Lower lobe of right lung (tissue), 2 donors: ENCODE data around the gene ZCCHC3. TPM values are rescaled to one million over a fixed set of nuclear protein-coding genes. Genes with fewer than 3 reads are reported as not detected.
"Not testable (repeated sequence)": the region's sequence is repeated elsewhere in the genome, so short reads cannot be mapped to it uniquely, and the experiment has no call there.

Experiments
- ATAC-seq, 2 donors: fragments of 200-7000 bp; cut with Tn5 transposase; one replicate each; pipeline ENCODE4 v1.9.1; 2020 to 2022; ENCODE audit warnings: mild to moderate bottlenecking in 2 of 2, moderate library complexity in 2 of 2
- DNase-seq: peaks from one replicate; pipeline ENCODE4 v3.0.0-alpha.2; 2020
- H3K27ac ChIP-seq: fragments of 200-600 bp; one replicate; pipeline ENCODE4 v1.8.0; 2022
- H3K27me3 ChIP-seq: fragments of 200-600 bp; one replicate; pipeline ENCODE4 v1.8.0; 2022; ENCODE audit warnings: low read depth
- H3K36me3 ChIP-seq: fragments of 200-600 bp; one replicate; pipeline ENCODE4 v1.8.0; 2022; ENCODE audit warnings: mild to moderate bottlenecking
- H3K4me1 ChIP-seq: fragments of 200-600 bp; one replicate; pipeline ENCODE4 v1.8.0; 2022
- H3K4me3 ChIP-seq: fragments of 200-600 bp; one replicate; pipeline ENCODE4 v1.8.0; 2022; ENCODE audit warnings: mild to moderate bottlenecking
- H3K9me3 ChIP-seq: fragments of 200-600 bp; one replicate; pipeline ENCODE4 v1.8.0; 2022
- CTCF ChIP-seq: fragments of 200-600 bp; IDR thresholded peaks from one replicate; pipeline ENCODE4 v1.8.0; 2022; ENCODE audit warnings: antibody characterized with exemption, mild to moderate bottlenecking
- intact Hi-C: fragments of 100-400 bp; cut with DNase I; formaldehyde crosslinking; loops from one replicate; pipeline ENCODE4 v1.11.0; 2022
- total RNA-seq: library from RNA; stranded (reverse); fragmentation: NEBNext Ultra II Directional; extraction: Animal tissue kit (Norgen Biotek cat#: 25700); gene quantifications from one replicate; pipeline ENCODE4 v1.2.1, GENCODE V29; 2021
- donor health status: DM: no; HTN: yes; CAD: no; lungs with severe emphysema.

The ZCCHC3 gene
- total RNA-seq, 1 donor from 2014 or later: 15.6 TPM

- ATAC-seq (peak; percentile 50 to 56), DNase-seq (no peak)
- H3K27ac ChIP-seq: peak overlapping the region; percentile 18
- H3K36me3 ChIP-seq: no peaks in the 10 kb centered on the region
- H3K4me1 ChIP-seq: peaks cover 34% of the 10 kb centered on the region
- no peaks in the 10 kb centered on the region for H3K9me3 ChIP-seq
- H3K4me3 ChIP-seq: no peak overlapping the region
- no peaks in the 10 kb centered on the region for H3K27me3 ChIP-seq
- peak; percentile 85 for TF ChIP-seq CTCF
- intact Hi-C loops: no loop called here
Observed at GRCh38 chr20:330233-331149, 33.1 kb downstream of the ZCCHC3 start.

- DNase-seq (no peak), ATAC-seq (no peak)
- Histone ChIP-seq H3K9me3 (no peaks in the 10 kb centered on the region), H3K36me3 (no peaks in the 10 kb centered on the region), H3K27me3 (no peaks in the 10 kb centered on the region), H3K4me3 (no peak overlapping the region), H3K27ac (no peak overlapping the region), H3K4me1 (peaks cover 12% of the 10 kb centered on the region)
- intact Hi-C loops: no loop called here
- TF ChIP-seq CTCF: no peak
Observed at GRCh38 chr20:334578-334977, 37.2 kb downstream of the ZCCHC3 start.

GRCh38 chr20:336040-336439 lies 38.7 kb downstream of the ZCCHC3 start:
- intact Hi-C loops, H3K4me3 ChIP-seq, H3K9me3 ChIP-seq, H3K36me3 ChIP-seq, DNase-seq, H3K27ac ChIP-seq, H3K4me1 ChIP-seq, H3K27me3 ChIP-seq, ATAC-seq: not testable (repeated sequence)

GRCh38 chr20:341682-342081 lies 44.3 kb downstream of the ZCCHC3 start:
- intact Hi-C loops: no loop called here
- Histone ChIP-seq H3K27ac (no peak overlapping the region), H3K9me3 (no peaks in the 10 kb centered on the region), H3K27me3 (no peaks in the 10 kb centered on the region), H3K4me1 (peaks cover 8% of the 10 kb centered on the region), H3K36me3 (no peaks in the 10 kb centered on the region), H3K4me3 (no peak overlapping the region)
- DNase-seq (no peak), ATAC-seq (peak in 1 of 2 donors; percentile 6)
- TF ChIP-seq CTCF: no peak

- H3K9me3 ChIP-seq: no peaks in the 10 kb centered on the region
- H3K4me1 ChIP-seq: peaks cover 8% of the 10 kb centered on the region
- TF ChIP-seq CTCF: no peak
- H3K36me3 ChIP-seq: no peaks in the 10 kb centered on the region
- no peak overlapping the region for H3K27ac ChIP-seq
- DNase-seq (no peak), ATAC-seq (no peak)
- H3K27me3 ChIP-seq: no peaks in the 10 kb centered on the region
- no peak overlapping the region for H3K4me3 ChIP-seq
- intact Hi-C loops: no loop called here
Observed at GRCh38 chr20:343107-343506, 45.7 kb downstream of the ZCCHC3 start.

GRCh38 chr20:346033-346639 lies 48.8 kb downstream of the ZCCHC3 start:
- intact Hi-C loops: no loop called here
- no peak for TF ChIP-seq CTCF
- peak overlapping the region; percentile 87 for H3K27ac ChIP-seq
- no peak for DNase-seq
- no peak for ATAC-seq
- H3K9me3 ChIP-seq: no peaks in the 10 kb centered on the region
- H3K27me3 ChIP-seq: no peaks in the 10 kb centered on the region
- H3K36me3 ChIP-seq: no peaks in the 10 kb centered on the region
- H3K4me3 ChIP-seq: peak overlapping the region; percentile 86
- peaks cover 13% of the 10 kb centered on the region for H3K4me1 ChIP-seq
